Chondrocyte (in vitro differentiated cells): ENCODE data around the gene CLEC4E. TPM values are rescaled to one million over a fixed set of nuclear protein-coding genes. Genes with fewer than 3 reads are reported as not detected.

Source experiments
- DNase-seq: peaks from one replicate; pipeline ENCODE4 v3.0.0; 2021; ENCODE audit warnings: mixed read lengths, low spot score
- H3K27ac Mint-ChIP-seq: one replicate; pipeline ENCODE4 v1.8.0; 2021; ENCODE audit warnings: mild to moderate bottlenecking, moderate library complexity, mixed read lengths; ENCODE audit not compliant: unreplicated experiment
- H3K27me3 Mint-ChIP-seq: 2 replicates; pipeline ENCODE4 v1.8.0; 2021; ENCODE audit warnings: low read depth, mixed read lengths
- H3K36me3 Mint-ChIP-seq: 2 replicates; pipeline ENCODE4 v1.8.0; 2021; ENCODE audit warnings: low read depth, mixed read lengths
- H3K4me1 Mint-ChIP-seq: 2 replicates; pipeline ENCODE4 v1.8.0; 2021; ENCODE audit warnings: low read depth, mild to moderate bottlenecking, mixed read lengths
- H3K4me3 Mint-ChIP-seq: one replicate; pipeline ENCODE4 v1.8.0; 2021; ENCODE audit warnings: mild to moderate bottlenecking, moderate library complexity, mixed read lengths; ENCODE audit not compliant: unreplicated experiment
- H3K9me3 Mint-ChIP-seq: 2 replicates; pipeline ENCODE4 v1.8.0; 2021; ENCODE audit warnings: low read depth, mixed read lengths
- total RNA-seq: library from RNA; stranded (reverse); gene quantifications from 3 replicates; pipeline ENCODE4 v1.2.1, GENCODE V29; 2021
- TF ChIP-seq, protein P1 (sequence below): fragments of 200-600 bp; sonication (generic); IDR thresholded peaks from 2 replicates; pipeline ENCODE4 v1.5.0; 2021; ENCODE audit warnings: antibody characterized with exemption, mild to moderate bottlenecking, moderate library complexity

CLEC4E gene
- total RNA-seq, 1 donor from 2014 or later, result not detected

DNA sequence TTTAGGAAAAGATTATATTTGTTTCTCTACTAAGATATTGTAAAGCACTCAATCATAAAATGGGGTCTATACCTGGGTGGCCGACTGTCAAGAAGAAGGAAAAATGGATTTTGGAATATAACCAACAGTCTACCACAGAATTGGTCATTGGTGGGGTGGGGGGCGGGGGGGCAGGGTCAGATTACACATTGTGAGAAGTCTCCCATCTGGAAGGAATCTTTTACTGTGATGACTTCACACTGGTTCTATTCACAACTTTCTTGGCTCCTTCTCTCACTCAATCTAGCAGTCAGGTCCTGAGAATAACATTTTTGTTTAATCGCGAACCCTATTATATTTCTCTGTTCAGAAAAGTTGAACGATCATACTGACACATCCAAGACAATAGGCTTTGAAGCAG is 8.7 kb upstream of the CLEC4E start:
- TF ChIP-seq, protein P1, sequence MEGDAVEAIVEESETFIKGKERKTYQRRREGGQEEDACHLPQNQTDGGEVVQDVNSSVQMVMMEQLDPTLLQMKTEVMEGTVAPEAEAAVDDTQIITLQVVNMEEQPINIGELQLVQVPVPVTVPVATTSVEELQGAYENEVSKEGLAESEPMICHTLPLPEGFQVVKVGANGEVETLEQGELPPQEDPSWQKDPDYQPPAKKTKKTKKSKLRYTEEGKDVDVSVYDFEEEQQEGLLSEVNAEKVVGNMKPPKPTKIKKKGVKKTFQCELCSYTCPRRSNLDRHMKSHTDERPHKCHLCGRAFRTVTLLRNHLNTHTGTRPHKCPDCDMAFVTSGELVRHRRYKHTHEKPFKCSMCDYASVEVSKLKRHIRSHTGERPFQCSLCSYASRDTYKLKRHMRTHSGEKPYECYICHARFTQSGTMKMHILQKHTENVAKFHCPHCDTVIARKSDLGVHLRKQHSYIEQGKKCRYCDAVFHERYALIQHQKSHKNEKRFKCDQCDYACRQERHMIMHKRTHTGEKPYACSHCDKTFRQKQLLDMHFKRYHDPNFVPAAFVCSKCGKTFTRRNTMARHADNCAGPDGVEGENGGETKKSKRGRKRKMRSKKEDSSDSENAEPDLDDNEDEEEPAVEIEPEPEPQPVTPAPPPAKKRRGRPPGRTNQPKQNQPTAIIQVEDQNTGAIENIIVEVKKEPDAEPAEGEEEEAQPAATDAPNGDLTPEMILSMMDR, result no peak
- Mint-ChIP-seq H3K9me3 (no peaks in the 10 kb centered on the region), H3K27ac (no peak overlapping the region), H3K36me3 (no peaks in the 10 kb centered on the region), H3K27me3 (peaks cover 9% of the 10 kb centered on the region), H3K4me3 (no peak overlapping the region), H3K4me1 (peaks cover 3% of the 10 kb centered on the region)
- DNase-seq, result no peak

DNA sequence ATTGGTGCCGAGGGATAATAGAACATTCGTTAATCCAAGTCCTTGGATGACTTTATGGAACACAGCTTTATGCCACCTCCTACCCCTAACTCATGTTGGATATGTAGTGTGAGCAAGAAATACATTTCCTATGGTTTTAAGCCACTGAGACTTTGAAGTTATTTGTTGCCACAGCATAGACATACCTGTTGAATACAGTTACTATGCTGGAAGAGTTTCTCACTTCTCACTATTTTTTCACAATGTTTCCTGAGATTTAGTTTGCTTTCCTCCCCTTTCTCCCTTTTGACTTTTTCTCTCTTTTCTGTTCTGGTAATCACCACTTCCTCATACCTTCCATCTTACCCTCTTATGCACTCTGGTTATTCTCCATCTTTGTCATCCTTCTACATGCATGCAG is 7.5 kb upstream of the CLEC4E start:
- H3K27ac Mint-ChIP-seq, result no peak overlapping the region
- H3K9me3 Mint-ChIP-seq, result no peaks in the 10 kb centered on the region
- no peak for DNase-seq
- TF ChIP-seq, protein P1, result no peak
- H3K4me3 Mint-ChIP-seq, result no peak overlapping the region
- peaks cover 4% of the 10 kb centered on the region for H3K4me1 Mint-ChIP-seq
- no peaks in the 10 kb centered on the region for H3K36me3 Mint-ChIP-seq
- peaks cover 9% of the 10 kb centered on the region for H3K27me3 Mint-ChIP-seq

DNA sequence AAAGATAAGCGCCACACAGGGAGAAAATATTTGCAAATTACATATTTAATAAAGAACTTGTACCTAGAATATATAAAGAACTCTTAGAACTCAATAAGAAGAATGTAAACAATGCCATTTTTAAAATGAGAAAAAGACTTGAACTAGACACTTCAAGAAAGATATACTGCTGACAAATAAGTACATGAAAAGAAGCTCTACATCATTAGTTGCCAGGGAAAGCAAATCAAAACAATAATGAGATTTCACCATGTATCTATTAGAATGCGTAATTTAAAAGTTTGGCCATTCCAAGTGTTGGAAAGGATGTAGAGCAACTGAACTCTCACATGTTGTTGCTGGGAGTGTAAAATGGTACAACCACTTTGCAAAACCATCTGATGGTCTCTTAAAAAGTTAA is 6.9 kb upstream of the CLEC4E start:
- no peak overlapping the region for H3K27ac Mint-ChIP-seq
- H3K9me3 Mint-ChIP-seq, result no peaks in the 10 kb centered on the region
- DNase-seq, result no peak
- peaks cover 9% of the 10 kb centered on the region for H3K27me3 Mint-ChIP-seq
- H3K36me3 Mint-ChIP-seq, result no peaks in the 10 kb centered on the region
- TF ChIP-seq, protein P1, result no peak
- H3K4me1 Mint-ChIP-seq, result peaks cover 4% of the 10 kb centered on the region
- no peak overlapping the region for H3K4me3 Mint-ChIP-seq

DNA sequence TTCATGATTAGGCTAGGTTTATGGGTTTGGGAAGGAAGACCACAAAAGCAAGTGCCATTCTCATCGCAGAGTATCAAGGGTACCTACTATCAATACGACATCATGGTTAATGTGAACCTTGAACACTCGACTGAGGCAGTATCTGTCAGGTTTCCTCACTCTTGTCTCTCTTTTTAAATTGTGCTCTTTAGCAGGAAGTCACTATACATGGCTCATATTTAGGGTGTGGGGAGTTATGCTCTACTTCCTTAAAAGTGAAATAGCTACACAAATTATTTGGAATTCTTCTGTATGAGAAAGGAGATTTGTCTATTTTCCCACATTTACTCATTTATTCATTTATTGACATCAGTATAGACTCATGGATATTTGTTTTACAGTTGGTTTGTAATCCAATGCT is 5.9 kb upstream of the CLEC4E start:
- H3K27me3 Mint-ChIP-seq, result peaks cover 10% of the 10 kb centered on the region
- DNase-seq, result no peak
- TF ChIP-seq, protein P1, result no peak
- peaks cover 9% of the 10 kb centered on the region for H3K4me1 Mint-ChIP-seq
- H3K36me3 Mint-ChIP-seq, result no peaks in the 10 kb centered on the region
- no peak overlapping the region for H3K4me3 Mint-ChIP-seq
- H3K9me3 Mint-ChIP-seq, result no peaks in the 10 kb centered on the region
- no peak overlapping the region for H3K27ac Mint-ChIP-seq

DNA sequence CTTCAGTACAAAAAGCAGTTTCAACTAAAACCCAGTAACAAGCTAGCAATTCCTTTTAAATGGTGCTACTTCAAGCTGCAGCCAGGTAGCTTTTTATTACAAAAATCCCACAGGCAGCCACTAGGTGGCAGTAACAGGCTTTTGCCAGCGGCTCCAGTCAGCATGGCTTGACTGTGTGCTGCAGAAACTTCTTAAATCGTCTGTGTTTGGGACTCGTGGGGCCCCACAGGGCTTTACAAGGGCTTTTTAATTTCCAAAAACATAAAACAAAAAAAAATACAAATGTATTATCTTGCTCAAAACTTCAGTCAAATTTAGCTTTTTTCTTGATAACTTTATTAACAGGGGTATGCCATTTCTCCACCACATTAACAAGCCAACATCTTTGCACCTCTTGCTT is 3.6 kb upstream of the CLEC4E start:
- peak overlapping the region; percentile 13 for H3K4me3 Mint-ChIP-seq
- TF ChIP-seq, protein P1, result peak; percentile 98
- no peak for DNase-seq
- no peaks in the 10 kb centered on the region for H3K36me3 Mint-ChIP-seq
- peaks cover 10% of the 10 kb centered on the region for H3K4me1 Mint-ChIP-seq
- H3K9me3 Mint-ChIP-seq, result no peaks in the 10 kb centered on the region
- peaks cover 23% of the 10 kb centered on the region for H3K27me3 Mint-ChIP-seq
- H3K27ac Mint-ChIP-seq, result no peak overlapping the region
